ENCODE measurements around the gene CLSTN2. TPM values are rescaled to one million over a fixed set of nuclear protein-coding genes. Genes with fewer than 3 reads are reported as not detected.

The CLSTN2 gene
- total RNA-seq, 1 donor, result not detected

DNA sequence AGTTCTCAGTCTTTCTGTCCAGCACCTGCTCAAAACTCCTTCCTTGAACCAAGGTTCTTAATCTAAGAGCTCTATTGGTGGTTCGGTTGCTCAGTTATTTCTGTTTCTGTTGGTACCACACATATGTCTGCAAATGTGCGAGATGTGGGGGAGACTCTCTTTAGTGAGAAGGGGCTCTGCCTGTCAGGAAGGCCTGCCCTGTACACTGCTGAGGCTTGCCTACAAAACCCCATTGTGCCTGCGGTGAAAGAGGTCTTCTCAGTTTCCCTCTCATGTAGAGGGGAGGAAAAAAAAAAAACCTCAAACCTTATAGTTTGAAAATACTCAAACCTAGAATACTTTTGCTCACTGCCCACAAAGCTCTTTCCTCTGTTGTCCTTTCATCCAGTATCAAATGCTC, 142.4 kb downstream of the CLSTN2 start:
- H3K9me3 ChIP-seq (ENCODE audit: low read depth, low read length), result no peaks in the 10 kb centered on the region

DNA sequence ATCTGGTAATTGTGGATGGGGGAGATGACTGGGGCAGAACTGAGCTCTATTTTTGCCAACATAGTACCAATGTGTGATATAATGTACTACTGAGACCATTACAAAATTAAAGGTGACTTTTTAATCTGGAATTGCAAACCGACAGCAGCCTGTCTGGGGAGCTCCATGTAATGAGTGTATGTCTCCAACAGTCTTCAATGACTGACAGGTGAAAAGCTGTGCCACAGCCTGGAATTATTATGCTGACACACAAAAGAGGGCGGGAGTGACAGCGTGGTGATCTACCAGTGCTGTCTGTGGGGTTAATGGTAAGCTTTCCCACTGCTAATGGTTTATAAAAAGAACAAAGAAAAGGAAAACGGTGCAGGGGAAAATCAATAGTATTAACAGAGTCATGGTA, 143.4 kb downstream of the CLSTN2 start:
- H3K4me3 ChIP-seq (ENCODE audit: low read length), result no peak overlapping the region
- no peaks in the 10 kb centered on the region for H3K4me1 ChIP-seq (ENCODE audit: insufficient read depth, low read length)
- H3K27me3 ChIP-seq (ENCODE audit: insufficient read depth, low read length), result no peaks in the 10 kb centered on the region
- H3K9me3 ChIP-seq (ENCODE audit: low read depth, low read length), result no peaks in the 10 kb centered on the region

More for the DNA sequence above, 142.4 kb downstream of the CLSTN2 start:
- Histone ChIP-seq H3K4me1 (ENCODE audit: insufficient read depth, low read length) (no peaks in the 10 kb centered on the region), H3K27me3 (ENCODE audit: insufficient read depth, low read length) (no peaks in the 10 kb centered on the region), H3K4me3 (ENCODE audit: low read length) (no peak overlapping the region)

- Histone ChIP-seq H3K27me3 (ENCODE audit: insufficient read depth, low read length) (no peaks in the 10 kb centered on the region), H3K4me1 (ENCODE audit: insufficient read depth, low read length) (no peaks in the 10 kb centered on the region), H3K9me3 (ENCODE audit: low read depth, low read length) (no peaks in the 10 kb centered on the region), H3K4me3 (ENCODE audit: low read length) (no peak overlapping the region)
These were observed 144.0 kb downstream of the CLSTN2 start for GRCh38 chr3:140078940-140079339.

DNA sequence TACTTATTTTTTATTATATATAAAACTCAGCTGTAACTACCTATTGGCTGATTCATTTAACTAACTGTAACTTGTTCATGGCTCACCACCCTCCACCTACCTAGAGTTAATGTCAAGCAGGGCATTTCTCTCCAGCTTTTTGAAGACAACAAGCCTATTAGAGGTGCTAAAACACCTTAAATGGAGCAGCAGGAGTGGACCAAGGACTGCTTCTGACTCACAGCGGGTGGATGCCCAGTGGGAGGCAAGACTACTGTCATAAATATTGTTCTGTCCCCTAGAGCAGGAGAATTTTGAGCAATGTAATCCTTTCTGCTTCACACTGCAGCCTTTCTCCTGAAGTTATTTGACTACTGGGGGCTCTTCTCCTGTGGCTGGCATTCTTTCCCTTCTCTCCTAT, 146.9 kb downstream of the CLSTN2 start:
- Histone ChIP-seq H3K4me1 (ENCODE audit: insufficient read depth, low read length) (no peaks in the 10 kb centered on the region), H3K27me3 (ENCODE audit: insufficient read depth, low read length) (no peaks in the 10 kb centered on the region), H3K4me3 (ENCODE audit: low read length) (no peak overlapping the region), H3K9me3 (ENCODE audit: low read depth, low read length) (no peaks in the 10 kb centered on the region)

DNA sequence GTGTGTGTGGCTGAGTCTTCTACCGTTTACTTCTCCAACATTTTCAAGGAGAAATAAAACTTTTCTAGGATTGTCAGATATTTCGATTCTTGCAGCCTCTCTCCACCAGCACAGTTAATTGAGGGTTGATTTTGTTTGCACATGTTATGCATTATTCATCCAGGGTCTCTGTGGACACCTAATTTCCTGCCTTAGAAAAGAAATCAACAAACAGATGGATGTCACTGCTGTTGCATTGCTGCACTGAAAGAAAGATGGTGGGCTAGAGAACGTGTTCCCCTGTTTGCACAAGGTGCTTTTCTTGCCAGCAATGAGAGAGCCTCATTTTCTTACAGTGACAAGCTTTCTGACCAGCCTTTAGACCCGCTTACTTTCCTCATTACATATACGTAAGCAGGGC, 150.0 kb downstream of the CLSTN2 start:
- Histone ChIP-seq H3K4me3 (ENCODE audit: low read length) (no peak overlapping the region), H3K27me3 (ENCODE audit: insufficient read depth, low read length) (no peaks in the 10 kb centered on the region), H3K9me3 (ENCODE audit: low read depth, low read length) (no peaks in the 10 kb centered on the region), H3K4me1 (ENCODE audit: insufficient read depth, low read length) (no peaks in the 10 kb centered on the region)

- H3K4me1 ChIP-seq (ENCODE audit: insufficient read depth, low read length), result no peaks in the 10 kb centered on the region
- no peaks in the 10 kb centered on the region for H3K27me3 ChIP-seq (ENCODE audit: insufficient read depth, low read length)
- no peaks in the 10 kb centered on the region for H3K9me3 ChIP-seq (ENCODE audit: low read depth, low read length)
- no peak overlapping the region for H3K4me3 ChIP-seq (ENCODE audit: low read length)
These were observed 151.7 kb downstream of the CLSTN2 start for GRCh38 chr3:140086642-140087041.

DNA sequence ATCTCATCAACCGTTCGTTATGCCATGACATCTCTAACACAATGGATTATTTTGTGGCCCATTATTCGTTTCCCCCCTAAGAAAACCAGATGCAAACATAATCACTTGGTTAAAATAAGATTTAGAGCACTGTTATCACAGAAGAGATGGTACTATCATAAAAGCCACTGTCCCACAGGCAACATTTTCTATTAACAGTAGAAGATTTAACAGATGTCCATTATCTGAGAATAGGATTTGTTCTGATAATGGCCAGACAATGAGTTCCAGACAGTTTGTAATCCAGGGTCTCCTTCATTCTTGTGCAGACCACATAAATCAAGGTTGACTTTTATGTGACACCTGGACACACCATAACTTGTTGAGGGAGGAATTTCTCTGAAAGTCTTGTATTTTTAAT, 153.1 kb downstream of the CLSTN2 start:
- Histone ChIP-seq H3K9me3 (ENCODE audit: low read depth, low read length) (no peaks in the 10 kb centered on the region), H3K4me3 (ENCODE audit: low read length) (no peak overlapping the region)

DNA sequence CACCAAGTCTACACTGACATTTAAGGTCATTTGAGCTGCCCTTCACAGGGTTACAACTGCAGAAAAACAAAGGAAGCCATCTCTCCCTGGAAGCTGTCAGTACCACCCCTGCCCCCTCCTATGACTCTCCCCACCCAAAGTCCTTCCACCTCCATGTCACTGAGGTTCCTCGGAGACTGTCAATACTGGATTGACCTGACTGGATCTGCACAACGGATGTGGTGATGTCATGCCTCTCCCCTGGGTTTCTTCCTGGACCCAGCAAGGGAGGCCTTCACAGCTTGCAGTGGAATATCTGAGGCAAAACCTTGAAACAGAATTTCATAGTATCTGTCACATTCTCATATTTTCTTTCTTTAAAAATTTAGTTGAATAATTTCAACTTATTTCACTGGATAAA, 153.5 kb downstream of the CLSTN2 start:
- H3K4me1 ChIP-seq (ENCODE audit: insufficient read depth, low read length), result no peaks in the 10 kb centered on the region

More for the DNA sequence above, 153.1 kb downstream of the CLSTN2 start:
- Histone ChIP-seq H3K4me1 (ENCODE audit: insufficient read depth, low read length) (no peaks in the 10 kb centered on the region), H3K27me3 (ENCODE audit: insufficient read depth, low read length) (no peaks in the 10 kb centered on the region)

DNA sequence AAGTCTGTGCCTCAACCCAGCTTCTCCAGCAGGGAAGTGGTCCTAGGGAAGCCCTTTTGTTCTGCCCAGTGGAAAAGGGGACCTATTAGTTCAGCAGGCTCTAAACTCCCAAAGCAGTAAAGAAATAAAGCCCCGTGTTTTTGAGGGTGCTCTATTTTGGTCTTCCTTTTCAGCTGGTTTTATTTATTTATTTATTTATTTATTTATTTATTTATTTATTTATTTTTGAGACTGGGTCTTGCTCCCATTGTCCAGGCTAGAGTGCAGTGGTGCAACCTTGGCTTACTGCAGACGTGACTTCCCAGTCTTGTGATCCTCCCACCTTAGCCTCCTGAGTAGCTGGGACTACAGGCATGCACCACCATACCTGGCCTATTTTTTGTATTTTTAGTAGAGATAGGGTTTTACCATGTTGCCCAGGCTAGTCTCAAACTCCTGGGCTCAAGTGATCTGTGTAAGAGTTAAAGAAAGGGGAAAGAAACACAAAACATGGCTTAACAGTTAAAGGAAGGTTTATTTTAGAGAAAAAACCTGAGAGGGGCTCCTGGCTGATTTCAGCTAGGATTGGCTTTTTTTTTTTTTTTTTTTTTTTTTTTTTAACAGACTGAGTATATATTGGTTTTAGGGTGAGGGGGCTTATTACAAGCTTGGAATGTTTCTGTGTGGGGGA, 154.6 kb downstream of the CLSTN2 start:
- no peak overlapping the region for H3K4me3 ChIP-seq (ENCODE audit: low read length)
- no peaks in the 10 kb centered on the region for H3K4me1 ChIP-seq (ENCODE audit: insufficient read depth, low read length)
- H3K27me3 ChIP-seq (ENCODE audit: insufficient read depth, low read length), result no peaks in the 10 kb centered on the region
- no peaks in the 10 kb centered on the region for H3K9me3 ChIP-seq (ENCODE audit: low read depth, low read length)

More for the DNA sequence above, 153.5 kb downstream of the CLSTN2 start:
- H3K27me3 ChIP-seq (ENCODE audit: insufficient read depth, low read length), result no peaks in the 10 kb centered on the region
- H3K4me3 ChIP-seq (ENCODE audit: low read length), result no peak overlapping the region
- no peaks in the 10 kb centered on the region for H3K9me3 ChIP-seq (ENCODE audit: low read depth, low read length)

DNA sequence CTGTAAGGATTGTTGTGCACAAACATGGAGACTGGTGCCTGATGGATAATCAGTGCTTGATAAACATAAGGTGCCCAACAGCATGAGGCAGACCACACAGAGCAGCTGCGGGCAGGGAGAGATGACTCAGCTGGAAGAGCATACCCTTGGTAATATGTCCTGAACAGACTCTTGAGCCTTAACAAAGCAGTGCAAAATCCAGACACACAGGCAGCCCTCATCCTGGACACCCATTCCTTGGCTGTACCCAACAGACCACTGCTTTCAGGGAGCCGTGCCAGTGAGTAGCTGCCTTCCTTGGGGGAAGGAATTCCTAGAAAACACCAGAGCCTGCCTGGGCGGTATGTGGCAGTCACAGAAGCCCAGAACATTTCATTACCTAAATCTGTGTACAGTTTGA, 156.2 kb downstream of the CLSTN2 start:
- Histone ChIP-seq H3K27me3 (ENCODE audit: insufficient read depth, low read length) (no peaks in the 10 kb centered on the region), H3K4me1 (ENCODE audit: insufficient read depth, low read length) (no peaks in the 10 kb centered on the region), H3K4me3 (ENCODE audit: low read length) (no peak overlapping the region), H3K9me3 (ENCODE audit: low read depth, low read length) (no peaks in the 10 kb centered on the region)

DNA sequence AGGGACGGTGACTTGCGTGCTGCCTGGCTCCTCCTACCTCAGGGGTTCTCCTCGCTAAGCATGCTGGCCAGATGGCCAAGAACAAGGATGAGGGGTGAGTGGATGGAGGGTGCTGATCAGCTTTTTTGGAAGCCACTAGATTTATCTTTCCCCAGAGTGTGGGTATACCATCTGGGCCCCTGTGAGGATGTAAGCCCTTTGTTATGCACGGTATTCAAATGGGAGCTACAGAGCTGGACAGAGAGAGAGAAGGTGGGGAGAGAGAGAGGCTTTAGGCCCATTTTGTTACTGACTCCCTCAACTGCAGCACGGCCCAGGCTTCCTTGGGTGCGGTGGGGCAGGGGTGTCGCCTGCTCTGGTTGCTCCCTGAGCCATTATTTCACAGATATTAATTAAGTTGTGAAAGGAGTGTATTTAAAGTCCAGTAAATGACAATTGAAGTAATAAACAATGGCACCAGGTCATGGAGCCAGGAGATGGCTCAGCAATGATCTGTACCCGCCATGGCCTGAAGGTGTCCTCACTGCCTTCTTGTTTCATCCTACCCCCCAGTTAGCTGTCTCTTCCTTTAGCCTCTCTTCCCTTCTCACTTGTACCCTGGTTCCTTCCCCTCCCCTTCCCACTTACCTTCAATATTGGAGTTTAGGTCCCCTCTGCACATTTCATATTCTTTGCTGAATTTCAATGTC, 158.0 kb downstream of the CLSTN2 start:
- H3K4me1 ChIP-seq (ENCODE audit: insufficient read depth, low read length), result no peaks in the 10 kb centered on the region
- H3K4me3 ChIP-seq (ENCODE audit: low read length), result no peak overlapping the region
- no peaks in the 10 kb centered on the region for H3K9me3 ChIP-seq (ENCODE audit: low read depth, low read length)
- H3K27me3 ChIP-seq (ENCODE audit: insufficient read depth, low read length), result no peaks in the 10 kb centered on the region

GRCh38 chr3:140093742-140094141, 158.8 kb downstream of the CLSTN2 start:
- H3K4me3 ChIP-seq (ENCODE audit: low read length), result no peak overlapping the region
- H3K27me3 ChIP-seq (ENCODE audit: insufficient read depth, low read length), result no peaks in the 10 kb centered on the region
- no peaks in the 10 kb centered on the region for H3K9me3 ChIP-seq (ENCODE audit: low read depth, low read length)
- H3K4me1 ChIP-seq (ENCODE audit: insufficient read depth, low read length), result no peaks in the 10 kb centered on the region

DNA sequence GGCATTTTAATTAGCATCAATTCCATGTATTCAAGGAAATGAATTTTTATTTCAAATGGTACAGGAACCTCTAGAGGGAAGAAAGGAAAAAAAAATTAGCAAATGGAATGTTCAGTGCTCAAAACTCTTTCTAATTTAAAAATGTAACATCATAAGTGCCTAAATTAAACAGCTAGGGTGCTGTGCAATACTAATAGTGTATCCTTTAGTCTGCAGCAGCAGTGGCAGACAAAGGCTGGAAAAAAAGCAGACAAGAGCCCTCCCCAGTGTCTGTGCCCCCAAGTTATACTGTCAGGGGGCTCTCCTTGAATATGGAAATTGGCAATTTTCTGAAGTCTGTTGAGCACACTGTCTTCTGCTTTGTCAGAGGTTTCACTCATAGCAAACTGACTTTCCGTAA, 159.5 kb downstream of the CLSTN2 start:
- Histone ChIP-seq H3K9me3 (ENCODE audit: low read depth, low read length) (no peaks in the 10 kb centered on the region), H3K4me1 (ENCODE audit: insufficient read depth, low read length) (no peaks in the 10 kb centered on the region), H3K27me3 (ENCODE audit: insufficient read depth, low read length) (no peaks in the 10 kb centered on the region), H3K4me3 (ENCODE audit: low read length) (no peak overlapping the region)

DNA sequence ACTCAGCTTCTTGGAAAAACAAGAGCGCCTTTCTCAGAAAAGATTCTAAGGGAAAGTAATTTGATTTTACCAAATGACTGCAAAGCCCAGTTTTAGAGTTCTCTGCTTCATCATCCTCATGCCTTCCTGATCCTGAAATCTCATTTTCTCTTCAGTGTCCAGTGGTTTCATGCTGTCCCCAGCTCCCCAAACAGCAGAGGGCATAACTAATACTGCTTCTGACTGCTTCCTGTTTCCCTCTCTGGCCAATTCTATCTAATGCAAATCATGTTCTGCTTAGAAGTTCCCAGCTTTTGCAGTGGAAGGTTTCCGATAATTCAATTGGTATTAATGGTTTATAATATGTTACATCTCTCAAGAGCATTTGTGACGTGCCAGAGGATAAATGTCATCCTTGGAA, 161.1 kb downstream of the CLSTN2 start:
- Histone ChIP-seq H3K4me1 (ENCODE audit: insufficient read depth, low read length) (no peaks in the 10 kb centered on the region), H3K27me3 (ENCODE audit: insufficient read depth, low read length) (no peaks in the 10 kb centered on the region), H3K4me3 (ENCODE audit: low read length) (no peak overlapping the region), H3K9me3 (ENCODE audit: low read depth, low read length) (no peaks in the 10 kb centered on the region)

GRCh38 chr3:140097874-140098635, 163.1 kb downstream of the CLSTN2 start:
- H3K4me3 ChIP-seq (ENCODE audit: low read length), result no peak overlapping the region
- no peaks in the 10 kb centered on the region for H3K9me3 ChIP-seq (ENCODE audit: low read depth, low read length)
- no peaks in the 10 kb centered on the region for H3K4me1 ChIP-seq (ENCODE audit: insufficient read depth, low read length)
- H3K27me3 ChIP-seq (ENCODE audit: insufficient read depth, low read length), result no peaks in the 10 kb centered on the region
